HL-60 (cell line): ENCODE measurements around the gene WASHC2A.
A peak's percentile ranks its signal among the peaks of the same experiment; 100 is the strongest.
"Not testable (repeated sequence)": the region's sequence is repeated elsewhere in the genome, so short reads cannot be mapped to it uniquely, and the experiment has no call there.

ENCODE experiments used
- DNase-seq, 2 experiments: peaks; one replicate each; pipeline ENCODE4 v3.0.0-alpha.2; 2010 to 2020; ENCODE audit warnings: low read depth in 1 of 2, low spot score in 1 of 2
- H3K27ac ChIP-seq: fragments of 250-450 bp; sonication (Bioruptor Pico); replicated peaks from 2 replicates; pipeline ENCODE4 v1.5.1; 2020; ENCODE audit warnings: mild to moderate bottlenecking, moderate library complexity
- H3K27me3 ChIP-seq: fragments of 250-450 bp; sonication (Bioruptor Pico); 2 replicates; pipeline ENCODE4 v1.5.1; 2021; ENCODE audit warnings: mild to moderate bottlenecking, moderate library complexity; ENCODE audit not compliant: insufficient read depth, poor library complexity, severe bottlenecking
- H3K4me3 ChIP-seq: replicated peaks from 2 replicates; pipeline ENCODE4 v1.5.1; 2011; ENCODE audit warnings: mild to moderate bottlenecking, control low read depth, low read length; ENCODE audit not compliant: insufficient read depth
- POLR2AphosphoS5 ChIP-seq: IDR thresholded peaks from 2 replicates; pipeline ENCODE4 v1.6.1; 2012; ENCODE audit warnings: low read depth
- SPI1 ChIP-seq: IDR thresholded peaks from 2 replicates; pipeline ENCODE4 v1.6.1; 2012; ENCODE audit warnings: low read depth, mild to moderate bottlenecking, borderline replicate concordance

Gene WASHC2A

DNA sequence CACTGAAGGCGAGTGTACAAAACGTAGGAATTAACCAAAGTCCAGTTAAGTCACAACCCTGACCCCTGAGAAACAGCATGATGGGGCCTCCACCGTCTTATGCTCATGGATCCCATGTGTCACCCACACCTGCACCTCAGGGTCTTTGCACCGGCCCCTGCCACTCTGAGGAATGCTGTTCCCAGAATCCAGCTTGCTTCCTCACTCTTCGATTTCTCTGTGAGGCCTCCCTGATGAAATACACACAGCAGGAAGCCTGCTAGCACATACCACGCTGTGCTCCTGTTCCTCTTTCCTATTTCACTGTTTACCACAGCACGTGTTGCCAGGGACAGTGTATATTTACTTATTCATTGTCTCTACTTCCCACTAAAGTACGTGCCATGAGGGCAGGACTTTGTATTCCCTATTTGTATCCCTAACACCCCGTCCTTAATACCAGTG is 33.4 kb downstream of the WASHC2A start:
- not testable (repeated sequence) for H3K27me3 ChIP-seq, H3K4me3 ChIP-seq
- TF ChIP-seq POLR2AphosphoS5: peak; percentile 41; the same call in 1 of the 2 replicates
- TF ChIP-seq SPI1: peak; percentile 86
- H3K27ac ChIP-seq: peak overlapping the region; percentile 67
- peak; percentile 5 to 73 for DNase-seq

- H3K4me3 ChIP-seq, H3K27me3 ChIP-seq, DNase-seq: not testable (repeated sequence)
- peak overlapping the region; percentile 67 for H3K27ac ChIP-seq
Observed at GRCh38 chr10:50101747-50102146, 34.0 kb downstream of the WASHC2A start.

DNA sequence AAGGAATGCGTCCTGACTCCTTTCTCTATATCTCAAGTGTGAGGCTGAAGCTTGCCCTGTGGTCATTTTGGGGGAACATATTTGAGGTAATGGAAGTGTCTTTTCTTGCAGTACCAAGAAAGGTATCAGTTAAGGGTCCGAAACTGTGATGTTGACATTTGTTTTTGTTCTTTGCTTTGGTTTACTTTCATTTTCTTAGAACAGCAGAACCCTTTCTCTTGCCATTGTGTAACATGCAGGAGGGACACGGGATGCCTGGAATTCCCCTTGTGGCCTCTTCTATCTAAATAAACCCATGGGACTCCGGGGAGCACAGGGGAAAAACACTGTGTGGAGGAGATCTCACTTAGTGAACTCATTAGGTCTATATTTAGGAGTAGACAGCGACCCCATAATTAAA is 34.5 kb downstream of the WASHC2A start:
- H3K4me3 ChIP-seq, H3K27me3 ChIP-seq, H3K27ac ChIP-seq, DNase-seq: not testable (repeated sequence)

DNA sequence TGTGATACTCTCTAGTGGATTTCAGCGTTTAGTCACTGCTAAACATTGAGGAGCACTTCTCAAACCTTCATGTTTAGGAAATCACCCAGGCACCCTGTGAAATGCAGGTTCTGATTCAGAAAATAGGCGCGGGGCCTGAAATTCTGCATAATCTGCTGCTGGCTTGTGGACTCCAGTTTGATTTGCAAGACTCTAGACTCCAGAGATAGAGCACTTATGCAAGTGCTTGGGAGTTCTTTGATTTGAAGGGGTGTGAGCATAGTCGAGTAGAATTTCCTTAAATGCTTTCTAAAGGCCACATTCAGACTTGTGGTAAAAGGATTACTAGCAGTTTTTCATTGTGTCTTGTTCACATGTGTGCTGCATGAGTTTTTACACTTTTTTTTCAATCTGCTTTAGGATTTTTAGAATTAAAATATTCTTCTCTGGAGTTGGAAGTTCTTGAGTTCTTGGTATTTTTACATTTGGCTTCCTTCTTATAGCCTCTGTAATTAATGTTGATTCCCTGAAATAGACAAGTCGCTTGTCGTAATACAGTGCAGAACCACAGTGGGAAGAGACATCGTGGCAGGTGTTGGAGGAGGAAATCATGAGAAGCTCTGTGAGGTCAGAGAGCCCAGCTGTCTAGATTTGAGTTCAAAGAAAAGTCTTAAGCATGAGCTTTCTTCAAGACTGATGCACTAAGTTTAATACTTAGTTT is 41.4 kb downstream of the WASHC2A start:
- not testable (repeated sequence) for H3K27me3 ChIP-seq, H3K4me3 ChIP-seq, DNase-seq, H3K27ac ChIP-seq

GRCh38 chr10:50112419-50113112 is 44.8 kb downstream of the WASHC2A start:
- not testable (repeated sequence) for H3K27ac ChIP-seq, H3K4me3 ChIP-seq

GRCh38 chr10:50126765-50127164 is 59.0 kb downstream of the WASHC2A start:
- not testable (repeated sequence) for DNase-seq, H3K4me3 ChIP-seq, H3K27me3 ChIP-seq, H3K27ac ChIP-seq

More at GRCh38 chr10:50112419-50113112, 44.8 kb downstream of the WASHC2A start:
- not testable (repeated sequence) for H3K27me3 ChIP-seq, DNase-seq

DNA sequence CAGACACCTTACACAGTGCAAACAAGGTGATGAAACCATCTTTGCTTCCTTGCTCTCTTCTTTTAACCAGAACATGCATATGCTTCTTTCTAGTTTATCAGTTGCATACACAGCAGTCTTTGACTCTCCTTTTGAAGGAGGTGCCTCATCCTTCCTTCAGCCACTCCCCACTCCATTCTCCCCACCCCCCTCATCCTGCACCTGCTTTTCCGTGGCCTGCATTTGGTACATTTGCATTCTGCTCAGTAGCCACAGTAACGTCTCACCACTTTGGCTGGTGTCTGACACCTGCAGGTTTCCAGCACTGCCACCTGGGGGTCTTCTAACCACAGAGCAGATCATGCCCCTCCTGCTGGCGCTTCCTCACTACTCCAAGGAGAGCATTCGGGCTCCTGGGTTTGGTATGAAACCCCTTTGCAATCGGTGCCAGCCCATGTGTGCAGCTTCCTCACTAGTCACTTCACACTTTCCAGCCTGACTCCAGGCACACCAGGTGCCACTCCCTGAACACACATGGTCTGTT is 60.1 kb downstream of the WASHC2A start:
- H3K27ac ChIP-seq, DNase-seq, H3K27me3 ChIP-seq, H3K4me3 ChIP-seq: not testable (repeated sequence)

DNA sequence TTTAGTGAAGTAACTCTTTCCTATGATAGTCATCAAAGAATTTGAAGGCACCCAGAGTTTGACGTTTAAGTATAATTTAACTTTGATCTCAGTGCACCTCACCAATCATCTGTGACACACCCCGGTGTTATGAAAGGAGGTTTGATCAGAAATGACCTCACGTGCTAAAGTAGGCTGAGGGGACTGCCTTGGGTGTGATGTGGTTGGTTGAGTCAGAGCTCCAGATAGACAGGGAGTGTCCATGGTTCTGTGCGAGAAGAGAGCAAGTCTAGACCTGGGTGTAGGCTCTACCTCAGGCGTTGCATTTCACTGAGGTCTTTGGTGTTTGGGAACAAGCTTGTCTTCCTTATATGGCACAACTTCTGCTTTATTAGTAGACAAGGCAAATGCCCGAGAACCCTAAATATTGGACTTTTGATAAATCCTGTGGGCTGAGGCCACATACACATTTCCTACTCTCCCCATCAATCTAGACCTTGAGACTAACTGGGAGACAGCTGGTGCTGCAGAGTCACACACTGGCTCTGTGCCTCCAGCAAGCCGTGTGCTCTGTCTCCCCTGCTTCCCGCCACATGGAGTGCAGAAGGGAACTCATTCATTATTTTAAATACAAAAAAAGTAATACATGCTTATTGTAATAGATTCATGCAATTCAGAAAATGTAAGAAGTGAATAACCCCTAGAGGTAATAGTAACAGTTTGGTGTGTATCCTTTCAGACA is 63.7 kb downstream of the WASHC2A start:
- DNase-seq, H3K27ac ChIP-seq, H3K4me3 ChIP-seq, H3K27me3 ChIP-seq: not testable (repeated sequence)

GRCh38 chr10:50132322-50132721 is 64.6 kb downstream of the WASHC2A start:
- not testable (repeated sequence) for DNase-seq, H3K27me3 ChIP-seq, H3K27ac ChIP-seq, H3K4me3 ChIP-seq

DNA sequence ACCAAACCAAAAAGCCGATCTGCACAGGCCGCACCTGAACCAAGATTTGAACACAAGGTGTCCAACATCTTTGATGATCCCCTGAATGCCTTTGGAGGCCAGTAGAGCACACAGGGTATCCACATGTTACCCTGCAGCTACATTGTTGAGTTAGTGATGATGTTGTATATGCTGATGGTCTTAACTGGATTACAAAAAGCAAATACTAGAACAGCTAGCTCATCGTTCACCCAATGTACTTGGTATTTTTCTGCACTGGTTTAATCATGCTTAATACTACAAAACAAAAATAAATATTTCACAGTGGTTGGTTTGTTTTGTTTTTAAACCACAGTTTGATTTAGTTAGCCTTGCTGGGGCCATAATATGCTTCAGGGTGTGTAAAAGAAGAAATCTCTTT is 65.1 kb downstream of the WASHC2A start:
- DNase-seq: not testable (repeated sequence)

DNA sequence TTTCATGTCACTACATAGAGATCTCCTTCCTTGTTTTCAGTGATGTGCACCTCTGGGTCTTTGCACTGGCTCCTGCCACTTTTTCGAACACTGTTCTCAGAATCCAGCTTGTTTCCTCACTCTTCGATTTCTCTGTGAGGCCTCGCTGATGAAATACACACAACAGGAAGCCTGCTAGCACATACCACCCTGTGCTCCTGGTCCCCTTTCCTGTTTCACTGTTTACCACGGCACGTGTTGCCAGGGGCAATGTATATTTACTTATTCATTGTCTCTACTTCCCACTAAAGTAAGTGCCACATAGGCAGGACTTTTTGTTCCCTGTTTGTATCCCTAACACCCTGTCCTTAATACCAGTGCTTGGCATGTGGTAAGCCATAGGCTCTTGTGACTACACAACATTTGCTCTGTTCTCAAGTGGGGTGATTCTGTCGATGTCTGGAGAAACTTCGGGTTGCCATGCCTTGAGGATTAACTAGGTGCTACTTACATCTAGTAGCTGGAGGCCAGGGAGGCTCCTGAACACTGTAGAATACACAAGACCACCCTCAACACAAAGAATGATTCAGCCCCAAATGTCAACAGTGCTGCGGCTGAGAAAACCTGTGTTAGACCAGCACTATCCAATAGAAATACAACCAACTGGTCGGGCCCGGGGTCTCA is 75.9 kb downstream of the WASHC2A start:
- not testable (repeated sequence) for H3K4me3 ChIP-seq, H3K27me3 ChIP-seq, H3K27ac ChIP-seq
- DNase-seq: peak in 1 of 2 experiments; percentile 56

More for the DNA sequence above, 65.1 kb downstream of the WASHC2A start:
- not testable (repeated sequence) for H3K4me3 ChIP-seq, H3K27ac ChIP-seq, H3K27me3 ChIP-seq

GRCh38 chr10:50145575-50145974 is 77.8 kb downstream of the WASHC2A start:
- H3K27me3 ChIP-seq, H3K4me3 ChIP-seq, H3K27ac ChIP-seq, DNase-seq: not testable (repeated sequence)
